ENCODE measurements around the gene VIPR2.
"Not testable (repeated sequence)": the region's sequence is repeated elsewhere in the genome, so short reads cannot be mapped to it uniquely, and the experiment has no call there.

VIPR2 gene

GRCh38 chr7:159144758-159145489, at the start of gene VIPR2:
Gene VIPR2 (minus strand): TSS chr7:159144867. CDS start chr7:159144771, 96 bp downstream.
- DNase-seq = peak; percentile 50
- Mint-ChIP-seq H3K36me3 (ENCODE audit: low read depth) (no peaks in the 10 kb centered on the region), H3K9me3 (no peaks in the 10 kb centered on the region), H3K4me1 (ENCODE audit: low read depth) (peaks cover 7% of the 10 kb centered on the region), H3K27ac (no peak within 1 kb of the TSS), H3K4me3 (peak within 1 kb of the TSS; percentile 70), H3K27me3 (peaks cover 53% of the 10 kb centered on the region)

- H3K27me3 Mint-ChIP-seq = no peaks in the 10 kb centered on the region
- no peaks in the 10 kb centered on the region for H3K9me3 Mint-ChIP-seq
- no peaks in the 10 kb centered on the region for H3K36me3 Mint-ChIP-seq (ENCODE audit: low read depth)
- H3K27ac Mint-ChIP-seq = no peak overlapping the region
- DNase-seq = no peak
- peaks cover 37% of the 10 kb centered on the region for H3K4me1 Mint-ChIP-seq (ENCODE audit: low read depth)
- H3K4me3 Mint-ChIP-seq = no peak overlapping the region
Measured at GRCh38 chr7:159193543-159194090, 49.0 kb upstream of the VIPR2 start.

- Mint-ChIP-seq H3K4me3 (no peak overlapping the region), H3K4me1 (ENCODE audit: low read depth) (peaks cover 30% of the 10 kb centered on the region), H3K9me3 (peaks cover 5% of the 10 kb centered on the region), H3K27ac (no peak overlapping the region), H3K36me3 (ENCODE audit: low read depth) (no peaks in the 10 kb centered on the region), H3K27me3 (no peaks in the 10 kb centered on the region)
- no peak for DNase-seq
Measured at GRCh38 chr7:159192725-159193453, 48.2 kb upstream of the VIPR2 start.

DNA sequence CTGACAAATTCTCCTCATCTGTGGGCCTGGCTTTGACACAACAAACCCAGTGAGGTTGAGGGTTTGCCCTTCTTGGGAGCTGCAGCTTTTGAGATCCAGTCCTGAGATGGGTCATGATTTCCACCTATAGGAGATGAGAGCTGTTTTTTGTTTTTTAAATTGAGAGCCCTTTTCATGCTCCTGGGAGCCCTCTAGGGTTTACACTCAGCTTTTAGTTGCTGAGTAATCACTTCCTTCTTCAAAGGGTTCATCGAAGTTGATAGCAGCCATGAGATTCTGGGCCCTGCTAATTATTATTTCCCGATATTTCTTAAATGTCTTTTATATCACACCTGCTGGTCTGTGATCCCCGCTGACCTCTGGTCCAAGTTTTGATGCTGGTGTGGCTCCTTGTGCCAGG, 47.3 kb upstream of the VIPR2 start:
- peaks cover 21% of the 10 kb centered on the region for H3K4me1 Mint-ChIP-seq (ENCODE audit: low read depth)

GRCh38 chr7:159191236-159191635, 46.6 kb upstream of the VIPR2 start:
- Mint-ChIP-seq H3K27ac (no peak overlapping the region), H3K27me3 (peaks cover 11% of the 10 kb centered on the region), H3K4me1 (ENCODE audit: low read depth) (peaks cover 15% of the 10 kb centered on the region), H3K4me3 (no peak overlapping the region), H3K9me3 (peaks cover 5% of the 10 kb centered on the region), H3K36me3 (ENCODE audit: low read depth) (no peaks in the 10 kb centered on the region)
- DNase-seq = no peak

More for the DNA sequence above, 47.3 kb upstream of the VIPR2 start:
- H3K27me3 Mint-ChIP-seq = peaks cover 3% of the 10 kb centered on the region
- H3K4me3 Mint-ChIP-seq = no peak overlapping the region
- no peak for DNase-seq
- no peak overlapping the region for H3K27ac Mint-ChIP-seq
- peaks cover 5% of the 10 kb centered on the region for H3K9me3 Mint-ChIP-seq
- H3K36me3 Mint-ChIP-seq (ENCODE audit: low read depth) = no peaks in the 10 kb centered on the region

DNA sequence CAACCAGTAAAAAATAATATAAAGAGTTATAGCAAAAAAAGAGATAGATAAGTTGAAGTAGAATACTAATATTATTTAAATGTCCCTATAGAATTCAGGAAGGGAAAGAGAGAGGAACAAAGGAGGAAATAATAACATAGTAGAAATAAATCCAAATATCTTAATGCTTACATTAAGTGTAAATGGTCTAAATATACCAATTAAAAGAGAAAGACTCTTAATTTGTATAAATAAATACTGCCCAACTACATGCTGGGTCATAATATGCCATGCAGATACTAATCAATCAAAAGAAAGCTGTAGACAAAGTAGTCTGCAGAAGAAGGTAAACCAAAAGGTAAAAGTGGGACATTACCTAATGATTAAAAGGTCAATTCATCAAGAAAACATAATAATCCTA, 43.3 kb upstream of the VIPR2 start:
- peaks cover 33% of the 10 kb centered on the region for H3K27me3 Mint-ChIP-seq
- no peak overlapping the region for H3K27ac Mint-ChIP-seq
- no peak for DNase-seq
- peaks cover 2% of the 10 kb centered on the region for H3K4me1 Mint-ChIP-seq (ENCODE audit: low read depth)
- H3K36me3 Mint-ChIP-seq (ENCODE audit: low read depth) = no peaks in the 10 kb centered on the region
- peaks cover 12% of the 10 kb centered on the region for H3K9me3 Mint-ChIP-seq
- H3K4me3 Mint-ChIP-seq = no peak overlapping the region

- Mint-ChIP-seq H3K4me3 (no peak overlapping the region), H3K4me1 (ENCODE audit: low read depth) (peaks cover 14% of the 10 kb centered on the region), H3K27ac (no peak overlapping the region)
Measured at GRCh38 chr7:159179241-159179640, 34.6 kb upstream of the VIPR2 start.

GRCh38 chr7:159177284-159177953, 32.8 kb upstream of the VIPR2 start:
- peaks cover 7% of the 10 kb centered on the region for H3K9me3 Mint-ChIP-seq

More at GRCh38 chr7:159179241-159179640, 34.6 kb upstream of the VIPR2 start:
- DNase-seq = no peak
- Mint-ChIP-seq H3K27me3 (peaks cover 19% of the 10 kb centered on the region), H3K9me3 (peaks cover 7% of the 10 kb centered on the region), H3K36me3 (ENCODE audit: low read depth) (no peaks in the 10 kb centered on the region)

GRCh38 chr7:159175792-159176191, 31.1 kb upstream of the VIPR2 start:
- peaks cover 5% of the 10 kb centered on the region for H3K9me3 Mint-ChIP-seq
- no peak for DNase-seq
- H3K27ac Mint-ChIP-seq = no peak overlapping the region
- peaks cover 4% of the 10 kb centered on the region for H3K27me3 Mint-ChIP-seq
- peaks cover 17% of the 10 kb centered on the region for H3K4me1 Mint-ChIP-seq (ENCODE audit: low read depth)
- no peaks in the 10 kb centered on the region for H3K36me3 Mint-ChIP-seq (ENCODE audit: low read depth)
- H3K4me3 Mint-ChIP-seq = no peak overlapping the region

More at GRCh38 chr7:159177284-159177953, 32.8 kb upstream of the VIPR2 start:
- Mint-ChIP-seq H3K27ac (no peak overlapping the region), H3K27me3 (peaks cover 7% of the 10 kb centered on the region), H3K4me1 (ENCODE audit: low read depth) (peaks cover 17% of the 10 kb centered on the region), H3K4me3 (no peak overlapping the region), H3K36me3 (ENCODE audit: low read depth) (no peaks in the 10 kb centered on the region)
- no peak for DNase-seq

- not testable (repeated sequence) for DNase-seq
Measured at GRCh38 chr7:159175100-159175499, 30.4 kb upstream of the VIPR2 start.

GRCh38 chr7:159172400-159172799, 27.7 kb upstream of the VIPR2 start:
- Mint-ChIP-seq H3K27ac (no peak overlapping the region), H3K27me3 (no peaks in the 10 kb centered on the region), H3K9me3 (peaks cover 5% of the 10 kb centered on the region), H3K36me3 (ENCODE audit: low read depth) (no peaks in the 10 kb centered on the region), H3K4me3 (no peak overlapping the region), H3K4me1 (ENCODE audit: low read depth) (peaks cover 17% of the 10 kb centered on the region)
- no peak for DNase-seq

More at GRCh38 chr7:159175100-159175499, 30.4 kb upstream of the VIPR2 start:
- not testable (repeated sequence) for H3K36me3 Mint-ChIP-seq (ENCODE audit: low read depth); H3K9me3 Mint-ChIP-seq; H3K4me3 Mint-ChIP-seq; H3K27me3 Mint-ChIP-seq; H3K27ac Mint-ChIP-seq
- H3K4me1 Mint-ChIP-seq (ENCODE audit: low read depth) = peaks cover 17% of the 10 kb centered on the region

DNA sequence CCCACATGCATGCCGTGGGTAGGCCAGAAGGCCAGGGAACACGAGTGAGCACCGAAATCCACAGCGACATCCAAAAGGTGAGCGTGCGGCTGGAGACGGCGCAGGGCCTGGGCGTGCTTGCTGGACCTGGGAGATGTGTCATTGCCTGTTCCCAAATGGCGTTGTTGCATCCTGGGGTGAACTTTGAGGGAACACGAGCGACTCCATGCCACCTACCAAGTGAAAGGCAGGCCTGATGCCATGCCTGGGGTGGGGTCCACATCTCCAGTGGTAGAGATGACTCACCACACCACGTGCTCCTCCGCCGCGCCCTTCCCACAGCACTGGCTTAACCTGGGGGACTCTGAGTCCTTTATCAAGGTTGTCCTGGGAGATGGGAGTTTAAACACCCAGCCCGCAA, 24.7 kb upstream of the VIPR2 start:
- H3K27ac Mint-ChIP-seq = no peak overlapping the region
- no peak for DNase-seq
- peaks cover 2% of the 10 kb centered on the region for H3K9me3 Mint-ChIP-seq
- peaks cover 5% of the 10 kb centered on the region for H3K4me1 Mint-ChIP-seq (ENCODE audit: low read depth)
- no peaks in the 10 kb centered on the region for H3K36me3 Mint-ChIP-seq (ENCODE audit: low read depth)
- H3K27me3 Mint-ChIP-seq = no peaks in the 10 kb centered on the region
- no peak overlapping the region for H3K4me3 Mint-ChIP-seq

- H3K27ac Mint-ChIP-seq = no peak overlapping the region
- no peaks in the 10 kb centered on the region for H3K27me3 Mint-ChIP-seq
- no peak overlapping the region for H3K4me3 Mint-ChIP-seq
- H3K9me3 Mint-ChIP-seq = no peaks in the 10 kb centered on the region
- no peaks in the 10 kb centered on the region for H3K36me3 Mint-ChIP-seq (ENCODE audit: low read depth)
- no peaks in the 10 kb centered on the region for H3K4me1 Mint-ChIP-seq (ENCODE audit: low read depth)
- no peak for DNase-seq
Measured at GRCh38 chr7:159167139-159167538, 22.5 kb upstream of the VIPR2 start.

DNA sequence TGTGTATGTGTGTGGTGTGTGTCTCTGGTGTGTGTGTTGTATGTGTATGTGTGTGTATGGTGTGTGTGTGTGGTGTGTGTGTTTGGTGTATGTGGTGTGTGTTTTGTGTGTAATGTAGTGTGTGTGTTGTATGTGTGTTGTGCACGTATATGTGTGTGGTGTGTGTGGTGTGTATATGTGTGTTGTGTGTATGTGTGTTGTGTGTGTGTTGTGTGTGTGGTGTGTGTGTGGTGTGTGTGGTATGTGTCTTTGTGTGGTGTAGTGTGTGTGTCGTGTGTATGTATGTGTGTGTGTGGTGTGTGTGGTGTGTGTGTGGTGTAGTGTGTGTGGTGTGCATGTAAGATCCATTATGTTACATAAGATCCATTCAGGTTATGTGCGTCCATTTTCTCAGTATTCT, 21.9 kb upstream of the VIPR2 start:
- no peaks in the 10 kb centered on the region for H3K9me3 Mint-ChIP-seq
- H3K27me3 Mint-ChIP-seq = no peaks in the 10 kb centered on the region
- no peak overlapping the region for H3K27ac Mint-ChIP-seq
- no peaks in the 10 kb centered on the region for H3K36me3 Mint-ChIP-seq (ENCODE audit: low read depth)
- DNase-seq = no peak
- no peak overlapping the region for H3K4me3 Mint-ChIP-seq
- H3K4me1 Mint-ChIP-seq (ENCODE audit: low read depth) = no peaks in the 10 kb centered on the region
